Measurements from ENCODE around the gene MVK. TPM values are rescaled to one million over a fixed set of nuclear protein-coding genes. Genes with fewer than 3 reads are reported as not detected.

The MVK gene
- total RNA-seq, 1 experiment from 2014 or later: 50.8 TPM

- Histone ChIP-seq H2AFZ (no peak overlapping the region), H4K20me1 (ENCODE audit: insufficient read depth) (no peaks in the 10 kb centered on the region), H3K4me2 (no peak overlapping the region), H3K4me3 (no peak overlapping the region), H3K36me3 (ENCODE audit: low read depth) (no peaks in the 10 kb centered on the region), H3K79me2 (ENCODE audit: low read depth) (no peaks in the 10 kb centered on the region), H3K9me2 (ENCODE audit: insufficient read depth) (no peaks in the 10 kb centered on the region), H3K27me3 (ENCODE audit: insufficient read depth, low read depth) (no peaks in the 10 kb centered on the region), H3F3A (ENCODE audit: insufficient read depth, low read depth) (peaks cover 18% of the 10 kb centered on the region; the same call in 1 of the 2 replicates), H3K9me3 (ENCODE audit: insufficient read depth, low read depth) (no peaks in the 10 kb centered on the region), H3K27ac (peak overlapping the region; percentile 48; the same call in 1 of the 2 replicates), H3K4me1 (replicated peaks; ENCODE audit: insufficient read depth) (peaks cover 37% of the 10 kb centered on the region)
- POLR2A ChIA-PET (ENCODE audit: unreplicated experiment): interaction anchor here (1.5 kb wide), 1 partner anchor 9 kb away, joined by 8 read pairs; the partner anchor contains the start of genes MMAB and MVK
- TF ChIP-seq CTCF (conservative IDR thresholded peaks at IDR 0.05) (no peak; the same call in 1 of the 2 replicates), EZH2 (IDR thresholded peaks at IDR 0.05; ENCODE audit: low read depth) (no peak)
- DNase-seq: peak; percentile 41 to 79
- BruUV-seq (replicated peaks): no TSS peak
- CTCF ChIA-PET: interaction anchor here (0.6 to 0.7 kb wide), 2 partner anchors 20 to 38 kb away, joined by 3 to 17 read pairs; no protein-coding TSS in a partner anchor
- intact Hi-C loops (cut with micrococcal nuclease; ENCODE audit: unreplicated experiment): no loop called here
Observed at GRCh38 chr12:109582636-109583035, 9.0 kb downstream of the MVK start.

GRCh38 chr12:109583733-109584132 is 10.1 kb downstream of the MVK start:
- no peaks in the 10 kb centered on the region for H3K36me3 ChIP-seq (ENCODE audit: low read depth)

More at GRCh38 chr12:109583733-109584132, 10.1 kb downstream of the MVK start:
- no peak overlapping the region for H3K27ac ChIP-seq
- DNase-seq: no peak
- H3K9me2 ChIP-seq (ENCODE audit: insufficient read depth): no peaks in the 10 kb centered on the region
- no TSS peak for BruUV-seq (replicated peaks)
- intact Hi-C loops (cut with micrococcal nuclease; ENCODE audit: unreplicated experiment): no loop called here
- H2AFZ ChIP-seq: no peak overlapping the region
- no peaks in the 10 kb centered on the region for H3K27me3 ChIP-seq (ENCODE audit: insufficient read depth, low read depth)
- H3K9me3 ChIP-seq (ENCODE audit: insufficient read depth, low read depth): no peaks in the 10 kb centered on the region
- CTCF ChIA-PET: no interaction called here
- POLR2A ChIA-PET (ENCODE audit: unreplicated experiment): no interaction called here
- H4K20me1 ChIP-seq (ENCODE audit: insufficient read depth): no peaks in the 10 kb centered on the region
- peaks cover 18% of the 10 kb centered on the region; the same call in 1 of the 2 replicates for H3F3A ChIP-seq (ENCODE audit: insufficient read depth, low read depth)
- no peaks in the 10 kb centered on the region for H3K79me2 ChIP-seq (ENCODE audit: low read depth)
- no peak overlapping the region for H3K4me2 ChIP-seq
- H3K4me3 ChIP-seq: no peak overlapping the region
- TF ChIP-seq CTCF (conservative IDR thresholded peaks at IDR 0.05): no peak
- no peak for TF ChIP-seq EZH2 (IDR thresholded peaks at IDR 0.05; ENCODE audit: low read depth)
- peaks cover 37% of the 10 kb centered on the region for H3K4me1 ChIP-seq (replicated peaks; ENCODE audit: insufficient read depth)

Measured in PC-9 (cell line).